SK-N-SH (cell line): ENCODE results near the gene SLC36A2. TPM values are rescaled to one million over a fixed set of nuclear protein-coding genes. Genes with fewer than 3 reads are reported as not detected.

Source experiments
- CTCF ChIA-PET: fragments of 300-600, 350-600 bp; formaldehyde crosslinking; extraction: SDS; loops from one replicate; lab custom pipeline; 2021; lab: Yijun Ruan, JAX
- POLR2A ChIA-PET: fragments of 350-600 bp; sonication (Branson Sonifier 250); formaldehyde crosslinking; extraction: SDS; loops from one replicate; lab custom pipeline; 2020; ENCODE audit warnings: antibody characterized with exemption, inconsistent platforms; lab: Yijun Ruan, JAX
- DNase-seq: peaks from one replicate; pipeline ENCODE4 v3.0.0; 2012
- H2AFZ ChIP-seq: fragments of 200-600 bp; sonication (generic); 2 replicates; pipeline ENCODE4 v1.8.1; 2016; ENCODE audit warnings: antibody characterized with exemption, mild to moderate bottlenecking, low read depth
- H3F3A ChIP-seq: fragments of 200-600 bp; sonication (generic); replicated peaks from 2 replicates; pipeline ENCODE3; 2016; ENCODE audit warnings: antibody characterized with exemption, mild to moderate bottlenecking; ENCODE audit not compliant: insufficient read depth
- H3K27ac ChIP-seq, 2 experiments: fragments of 200-500 bp in 1 of 2; fragments of 200-600 bp in 1 of 2; sonication (Bioruptor generic) in 1 of 2; sonication (generic), shearing (Covaris generic) in 1 of 2; 2 replicates each; pipeline versions ENCODE4 v1.5.1 to v1.6.1; 2014 to 2016; ENCODE audit warnings: low read depth in 2 of 2, inconsistent platforms in 1 of 2, low read length in 1 of 2, mild to moderate bottlenecking in 1 of 2, mixed read lengths in 1 of 2
- H3K27me3 ChIP-seq: fragments of 200-600 bp; sonication (generic), shearing (Covaris generic); 2 replicates; pipeline ENCODE4 v1.6.1; 2016; ENCODE audit warnings: mixed run types; ENCODE audit not compliant: insufficient read depth
- H3K36me3 ChIP-seq, 2 experiments: fragments of 200-500 bp in 1 of 2; fragments of 200-600 bp in 1 of 2; sonication (Bioruptor generic) in 1 of 2; sonication (generic) in 1 of 2; replicated peaks in 1 of 2; 2 replicates each; pipeline versions ENCODE3 to v1.5.1; 2014 to 2016; ENCODE audit warnings: low read length in 1 of 2, mild to moderate bottlenecking in 1 of 2; ENCODE audit not compliant: insufficient read depth in 2 of 2, control insufficient read depth in 1 of 2
- H3K4me1 ChIP-seq, 2 experiments: fragments of 200-500 bp in 1 of 2; fragments of 200-600 bp in 1 of 2; sonication (Bioruptor generic) in 1 of 2; sonication (generic), shearing (Covaris generic) in 1 of 2; 2 replicates each; pipeline versions ENCODE4 v1.5.1 to v1.6.1; 2014 to 2016; ENCODE audit warnings: low read depth in 1 of 2, low read length in 1 of 2, mixed run types in 1 of 2; ENCODE audit not compliant: insufficient read depth in 2 of 2, control insufficient read depth in 1 of 2
- H3K4me2 ChIP-seq: fragments of 200-600 bp; sonication (generic), shearing (Covaris generic); 2 replicates; pipeline ENCODE4 v1.6.1; 2017; ENCODE audit warnings: mixed run types
- H3K4me3 ChIP-seq, 2 experiments: fragments of 200-500 bp in 1 of 2; fragments of 200-600 bp in 1 of 2; sonication (Bioruptor generic) in 1 of 2; sonication (generic), shearing (Covaris generic) in 1 of 2; 2 replicates each; pipeline versions ENCODE4 v1.5.1 to v1.8.1; 2014 to 2016; ENCODE audit warnings: low read depth in 2 of 2, inconsistent platforms in 1 of 2, low read length in 1 of 2, mild to moderate bottlenecking in 1 of 2, mixed read lengths in 1 of 2, moderate library complexity in 1 of 2
- H3K79me2 ChIP-seq: fragments of 200-600 bp; sonication (generic); 2 replicates; pipeline ENCODE4 v1.8.1; 2017; ENCODE audit warnings: mild to moderate bottlenecking; ENCODE audit not compliant: insufficient read depth
- H3K9ac ChIP-seq: fragments of 200-600 bp; sonication (generic); 2 replicates; pipeline ENCODE4 v1.6.1; 2017; ENCODE audit warnings: mixed run types
- H3K9me2 ChIP-seq: fragments of 200-600 bp; sonication (generic); 2 replicates; pipeline ENCODE4 v1.6.1; 2017; ENCODE audit warnings: mixed run types
- H3K9me3 ChIP-seq: fragments of 200-600 bp; sonication (generic); 2 replicates; pipeline ENCODE4 v1.6.1; 2017; ENCODE audit warnings: mixed run types, mild to moderate bottlenecking, moderate library complexity
- H4K20me1 ChIP-seq: fragments of 200-600 bp; sonication (generic); 2 replicates; pipeline ENCODE4 v1.6.1; 2017; ENCODE audit warnings: mild to moderate bottlenecking, mixed run types; ENCODE audit not compliant: insufficient read depth
- ELF1 ChIP-seq: IDR thresholded peaks from 2 replicates; pipeline ENCODE4 v1.4.0; 2012
- EP300 ChIP-seq, 2 experiments: IDR thresholded peaks; 2 replicates each; pipeline versions ENCODE4 v1.4.0 to v1.6.1; 2012; ENCODE audit warnings: borderline replicate concordance in 1 of 2, low read depth in 1 of 2, low read length in 1 of 2
- EZH2phosphoT487 ChIP-seq: fragments of 200-600 bp; sonication (generic); IDR thresholded peaks from 2 replicates; pipeline ENCODE4 v1.6.1; 2017; ENCODE audit warnings: low read depth, mixed run types, mild to moderate bottlenecking, antibody characterized with exemption, moderate library complexity, borderline replicate concordance
- FOSL2 ChIP-seq: IDR thresholded peaks from 2 replicates; pipeline ENCODE4 v1.4.0; 2012; ENCODE audit warnings: low read depth, mild to moderate bottlenecking, moderate library complexity, borderline replicate concordance
- FOXM1 ChIP-seq: IDR thresholded peaks from 2 replicates; pipeline ENCODE4 v1.4.0; 2012; ENCODE audit warnings: low read depth, mild to moderate bottlenecking
- GABPA ChIP-seq: IDR thresholded peaks from 2 replicates; pipeline ENCODE4 v1.4.0; 2012; ENCODE audit warnings: low read depth, mild to moderate bottlenecking
- GATA2 ChIP-seq: sonication (generic); formaldehyde crosslinking; IDR thresholded peaks from 2 replicates; pipeline ENCODE4 v1.5.0; 2020; ENCODE audit warnings: mild to moderate bottlenecking, missing genetic modification reagents
- MXI1 ChIP-seq: IDR thresholded peaks from 2 replicates; pipeline ENCODE4 v1.6.1; 2012; ENCODE audit warnings: mild to moderate bottlenecking, low read depth, low read length, improper control_type of control experiment
- NRF1 ChIP-seq: IDR thresholded peaks from 2 replicates; pipeline ENCODE4 v1.6.1; 2012; ENCODE audit warnings: low read depth, mild to moderate bottlenecking, low read length
- RCOR1 ChIP-seq: fragments of 150-350 bp; IDR thresholded peaks from 2 replicates; pipeline ENCODE4 v1.6.1; 2017; ENCODE audit warnings: antibody characterized with exemption, low read length
- RFX5 ChIP-seq: IDR thresholded peaks from 2 replicates; pipeline ENCODE4 v1.6.1; 2012; ENCODE audit warnings: mild to moderate bottlenecking, improper control_type of control experiment, low read length
- SIN3A ChIP-seq: IDR thresholded peaks from 2 replicates; pipeline ENCODE4 v1.6.1; 2012; ENCODE audit warnings: low read depth, mild to moderate bottlenecking, low read length, moderate library complexity, borderline replicate concordance
- TAF1 ChIP-seq: IDR thresholded peaks from 2 replicates; pipeline ENCODE4 v1.6.1; 2012; ENCODE audit warnings: low read depth, mild to moderate bottlenecking, low read length, moderate library complexity, borderline replicate concordance
- TCF12 ChIP-seq: IDR thresholded peaks from 2 replicates; pipeline ENCODE4 v1.4.0; 2012
- TEAD4 ChIP-seq: IDR thresholded peaks from 2 replicates; pipeline ENCODE4 v1.4.0; 2012; ENCODE audit warnings: mild to moderate bottlenecking, borderline replicate concordance; ENCODE audit not compliant: insufficient read depth
- YY1 ChIP-seq: IDR thresholded peaks from 2 replicates; pipeline ENCODE4 v1.4.0; 2012; ENCODE audit warnings: low read depth, mild to moderate bottlenecking
- WGBS: methylation state at CpG from one replicate; pipeline ENCODE4 v1.1.6; 2017; ENCODE audit warnings: low lambda C conversion rate; 5-methylcytosine and 5-hydroxymethylcytosine counted together
- polyA plus RNA-seq, 3 experiments: library from polyadenylated mRNA; depleted of rRNA; stranded (reverse); fragments of >200 nt; gene quantifications; 2 replicates each; pipeline ENCODE4 v1.2.3, GENCODE V29; 2012
- TF ChIP-seq, protein P1 (sequence below): fragments of 200-600 bp; sonication (generic); IDR thresholded peaks from 2 replicates; pipeline ENCODE4 v1.6.1; 2017; ENCODE audit warnings: antibody characterized with exemption, mild to moderate bottlenecking, moderate library complexity
- TF ChIP-seq, protein P2 (sequence below): IDR thresholded peaks from 2 replicates; pipeline ENCODE4 v1.4.0; 2012; ENCODE audit warnings: low read depth, borderline replicate concordance
- TF ChIP-seq, protein P3 (sequence below): IDR thresholded peaks from 2 replicates; pipeline ENCODE4 v1.6.1; 2012; ENCODE audit warnings: mild to moderate bottlenecking, low read depth, low read length, moderate library complexity

SLC36A2 gene
- polyA plus RNA-seq, 1 of the 3 experiments (the other 2 are of a cell fraction): not detected

- H3K9me3 ChIP-seq: no peaks in the 10 kb centered on the region
- no peaks in the 10 kb centered on the region for H3K9me2 ChIP-seq
- no peak overlapping the region for H2AFZ ChIP-seq
- CTCF ChIA-PET: no interaction called here
- no peaks in the 10 kb centered on the region for H3K27me3 ChIP-seq
- H3K4me3 ChIP-seq: no peak overlapping the region
- 46% methylated on average over 6 of the region's 6 CpGs for WGBS
- H3K4me2 ChIP-seq: no peak overlapping the region
- no peaks in the 10 kb centered on the region for H3F3A ChIP-seq
- DNase-seq: no peak
- POLR2A ChIA-PET: no interaction called here
- no peaks in the 10 kb centered on the region for H3K79me2 ChIP-seq
- TF ChIP-seq EZH2phosphoT487: no peak
- TF ChIP-seq MXI1: no peak
- TF ChIP-seq NRF1: no peak
- TF ChIP-seq EP300 (IDR thresholded peaks at IDR 0.05; ENCODE audit: borderline replicate concordance in 1 of 2, low read depth in 1 of 2, low read length in 1 of 2): no peak
- TF ChIP-seq TAF1: no peak
- TF ChIP-seq YY1: no peak
- no peak for TF ChIP-seq GABPA
- TF ChIP-seq, protein P1, sequence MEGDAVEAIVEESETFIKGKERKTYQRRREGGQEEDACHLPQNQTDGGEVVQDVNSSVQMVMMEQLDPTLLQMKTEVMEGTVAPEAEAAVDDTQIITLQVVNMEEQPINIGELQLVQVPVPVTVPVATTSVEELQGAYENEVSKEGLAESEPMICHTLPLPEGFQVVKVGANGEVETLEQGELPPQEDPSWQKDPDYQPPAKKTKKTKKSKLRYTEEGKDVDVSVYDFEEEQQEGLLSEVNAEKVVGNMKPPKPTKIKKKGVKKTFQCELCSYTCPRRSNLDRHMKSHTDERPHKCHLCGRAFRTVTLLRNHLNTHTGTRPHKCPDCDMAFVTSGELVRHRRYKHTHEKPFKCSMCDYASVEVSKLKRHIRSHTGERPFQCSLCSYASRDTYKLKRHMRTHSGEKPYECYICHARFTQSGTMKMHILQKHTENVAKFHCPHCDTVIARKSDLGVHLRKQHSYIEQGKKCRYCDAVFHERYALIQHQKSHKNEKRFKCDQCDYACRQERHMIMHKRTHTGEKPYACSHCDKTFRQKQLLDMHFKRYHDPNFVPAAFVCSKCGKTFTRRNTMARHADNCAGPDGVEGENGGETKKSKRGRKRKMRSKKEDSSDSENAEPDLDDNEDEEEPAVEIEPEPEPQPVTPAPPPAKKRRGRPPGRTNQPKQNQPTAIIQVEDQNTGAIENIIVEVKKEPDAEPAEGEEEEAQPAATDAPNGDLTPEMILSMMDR: no peak
- TF ChIP-seq SIN3A: no peak
- TF ChIP-seq RCOR1: no peak
- no peak for TF ChIP-seq FOSL2
- no peak for TF ChIP-seq TCF12
- TF ChIP-seq, protein P2, sequence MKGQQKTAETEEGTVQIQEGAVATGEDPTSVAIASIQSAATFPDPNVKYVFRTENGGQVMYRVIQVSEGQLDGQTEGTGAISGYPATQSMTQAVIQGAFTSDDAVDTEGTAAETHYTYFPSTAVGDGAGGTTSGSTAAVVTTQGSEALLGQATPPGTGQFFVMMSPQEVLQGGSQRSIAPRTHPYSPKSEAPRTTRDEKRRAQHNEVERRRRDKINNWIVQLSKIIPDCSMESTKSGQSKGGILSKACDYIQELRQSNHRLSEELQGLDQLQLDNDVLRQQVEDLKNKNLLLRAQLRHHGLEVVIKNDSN: no peak
- H3K9ac ChIP-seq: no peak overlapping the region
- H3K27ac ChIP-seq: no peak overlapping the region
- no peaks in the 10 kb centered on the region for H3K4me1 ChIP-seq
- no peaks in the 10 kb centered on the region for H4K20me1 ChIP-seq
- no peaks in the 10 kb centered on the region for H3K36me3 ChIP-seq
Measured at GRCh38 chr5:151381899-151382298, 34.5 kb upstream of the SLC36A2 start.

- CTCF ChIA-PET: no interaction called here
- WGBS: 63% methylated on average over 6 of the region's 6 CpGs
- Histone ChIP-seq H3K27ac (no peak overlapping the region), H3K9ac (no peak overlapping the region), H3K36me3 (no peaks in the 10 kb centered on the region), H4K20me1 (no peaks in the 10 kb centered on the region), H3K4me1 (no peaks in the 10 kb centered on the region), H2AFZ (no peak overlapping the region), H3K79me2 (no peaks in the 10 kb centered on the region), H3K27me3 (no peaks in the 10 kb centered on the region), H3F3A (no peaks in the 10 kb centered on the region), H3K4me3 (no peak overlapping the region), H3K4me2 (no peak overlapping the region), H3K9me2 (no peaks in the 10 kb centered on the region), H3K9me3 (no peaks in the 10 kb centered on the region)
- DNase-seq: no peak
- POLR2A ChIA-PET: no interaction called here
- TF ChIP-seq, protein P3, sequence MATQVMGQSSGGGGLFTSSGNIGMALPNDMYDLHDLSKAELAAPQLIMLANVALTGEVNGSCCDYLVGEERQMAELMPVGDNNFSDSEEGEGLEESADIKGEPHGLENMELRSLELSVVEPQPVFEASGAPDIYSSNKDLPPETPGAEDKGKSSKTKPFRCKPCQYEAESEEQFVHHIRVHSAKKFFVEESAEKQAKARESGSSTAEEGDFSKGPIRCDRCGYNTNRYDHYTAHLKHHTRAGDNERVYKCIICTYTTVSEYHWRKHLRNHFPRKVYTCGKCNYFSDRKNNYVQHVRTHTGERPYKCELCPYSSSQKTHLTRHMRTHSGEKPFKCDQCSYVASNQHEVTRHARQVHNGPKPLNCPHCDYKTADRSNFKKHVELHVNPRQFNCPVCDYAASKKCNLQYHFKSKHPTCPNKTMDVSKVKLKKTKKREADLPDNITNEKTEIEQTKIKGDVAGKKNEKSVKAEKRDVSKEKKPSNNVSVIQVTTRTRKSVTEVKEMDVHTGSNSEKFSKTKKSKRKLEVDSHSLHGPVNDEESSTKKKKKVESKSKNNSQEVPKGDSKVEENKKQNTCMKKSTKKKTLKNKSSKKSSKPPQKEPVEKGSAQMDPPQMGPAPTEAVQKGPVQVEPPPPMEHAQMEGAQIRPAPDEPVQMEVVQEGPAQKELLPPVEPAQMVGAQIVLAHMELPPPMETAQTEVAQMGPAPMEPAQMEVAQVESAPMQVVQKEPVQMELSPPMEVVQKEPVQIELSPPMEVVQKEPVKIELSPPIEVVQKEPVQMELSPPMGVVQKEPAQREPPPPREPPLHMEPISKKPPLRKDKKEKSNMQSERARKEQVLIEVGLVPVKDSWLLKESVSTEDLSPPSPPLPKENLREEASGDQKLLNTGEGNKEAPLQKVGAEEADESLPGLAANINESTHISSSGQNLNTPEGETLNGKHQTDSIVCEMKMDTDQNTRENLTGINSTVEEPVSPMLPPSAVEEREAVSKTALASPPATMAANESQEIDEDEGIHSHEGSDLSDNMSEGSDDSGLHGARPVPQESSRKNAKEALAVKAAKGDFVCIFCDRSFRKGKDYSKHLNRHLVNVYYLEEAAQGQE: no peak
- TF ChIP-seq GATA2 (no peak), TCF12 (no peak), TEAD4 (no peak), RFX5 (no peak), FOXM1 (no peak), ELF1 (no peak), MXI1 (no peak), GABPA (no peak), NRF1 (no peak)
Measured at GRCh38 chr5:151378616-151379015, 31.3 kb upstream of the SLC36A2 start.
